DMS79 treated with DMSO at 0.1 percent for 48 hours (cell line): ENCODE results near the gene OR51F1.
"Not testable (repeated sequence)": the region's sequence is repeated elsewhere in the genome, so short reads cannot be mapped to it uniquely, and the experiment has no call there.

Experiments
- DNase-seq: peaks from one replicate; lab custom pipeline; 2025; lab: John Stamatoyannopoulos, UW

OR51F1 gene, protein sequence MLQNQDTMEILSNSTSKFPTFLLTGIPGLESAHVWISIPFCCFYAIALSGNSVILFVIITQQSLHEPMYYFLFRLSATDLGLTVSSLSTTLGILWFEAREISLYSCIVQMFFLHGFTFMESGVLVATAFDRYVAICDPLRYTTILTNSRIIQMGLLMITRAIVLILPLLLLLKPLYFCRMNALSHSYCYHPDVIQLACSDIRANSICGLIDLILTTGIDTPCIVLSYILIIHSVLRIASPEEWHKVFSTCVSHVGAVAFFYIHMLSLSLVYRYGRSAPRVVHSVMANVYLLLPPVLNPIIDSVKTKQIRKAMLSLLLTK

DNA sequence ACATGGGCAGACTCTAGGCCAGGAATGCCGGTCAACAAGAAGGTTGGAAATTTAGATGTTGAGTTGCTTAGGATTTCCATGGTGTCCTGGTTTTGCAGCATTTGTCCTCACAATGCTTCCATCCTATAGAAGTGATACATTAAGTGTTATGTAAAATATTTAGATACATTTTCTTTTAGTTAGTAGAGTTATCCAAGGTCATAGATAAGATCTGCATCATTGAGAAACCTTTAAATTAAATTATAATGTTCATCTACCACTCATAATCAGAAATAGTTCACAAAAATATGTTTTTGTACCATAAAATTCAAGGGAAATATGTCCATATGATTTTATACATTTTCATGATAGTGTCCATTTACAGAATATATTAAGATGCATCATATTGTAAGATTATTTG, at the start of gene OR51F1:
OR51F1 (minus strand) TSS at position 101 of the 400 bp plus-strand sequence; CDS start at position 101, 0 bp downstream.
- DNase-seq = no peak

DNA sequence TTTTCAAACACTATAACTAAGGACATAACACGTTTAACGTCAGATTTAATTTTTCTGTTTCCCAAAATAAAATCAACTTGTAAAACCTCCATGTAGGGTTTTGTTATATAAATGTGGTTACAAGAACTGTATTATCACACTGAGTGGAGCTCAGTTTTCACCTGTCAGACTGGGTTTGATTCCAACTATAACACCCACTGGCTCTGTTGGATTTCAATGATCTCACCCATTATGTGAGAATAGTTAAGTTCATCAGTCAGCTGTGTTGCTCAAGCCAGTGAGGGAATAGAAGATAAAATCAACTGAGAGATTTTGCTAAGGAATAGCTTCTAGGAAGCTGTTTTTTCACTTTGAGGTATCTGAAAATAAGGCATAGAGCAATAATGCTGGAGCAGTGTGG, 39.5 kb upstream of the OR51F1 start:
- no peak for DNase-seq

DNA sequence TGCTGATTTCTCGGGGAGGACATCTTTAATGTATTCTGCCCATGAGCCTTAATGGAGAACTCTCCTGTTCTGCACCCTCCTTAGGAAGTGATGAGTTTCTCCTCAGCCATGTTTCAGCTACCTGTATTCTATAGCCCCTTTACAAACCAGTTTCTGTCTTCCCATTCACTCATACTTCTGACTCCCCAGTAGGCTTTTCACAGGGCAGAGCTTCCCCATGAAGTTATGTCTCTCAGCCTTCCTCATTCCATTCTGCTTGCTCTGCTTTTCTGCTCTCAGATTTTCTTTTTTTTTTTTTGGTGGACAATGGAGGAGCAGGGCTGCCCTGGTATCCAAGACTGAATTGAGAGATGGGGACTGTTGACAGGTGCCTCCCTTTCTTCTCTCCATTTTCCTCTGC, 38.7 kb upstream of the OR51F1 start:
- DNase-seq = no peak

DNA sequence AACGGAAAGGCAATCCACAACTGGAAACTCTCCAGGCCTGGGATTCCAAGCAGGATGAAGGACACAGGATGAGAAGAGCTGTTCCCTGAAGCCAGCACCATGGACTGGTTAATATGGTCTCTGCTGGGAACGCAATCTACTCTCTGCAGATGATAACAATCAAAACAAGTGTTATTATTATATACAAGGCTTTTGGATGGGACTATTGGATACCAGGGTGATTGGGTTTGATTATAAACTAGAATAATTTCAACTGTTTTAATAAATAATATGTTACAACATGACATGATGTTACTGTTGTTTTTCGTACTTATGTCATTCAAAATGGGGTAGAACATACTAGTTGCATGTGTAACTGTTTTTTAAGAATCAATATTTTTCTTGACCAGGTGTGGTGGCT, 34.5 kb upstream of the OR51F1 start, which contains the start of gene OR52R1:
OR52R1 (minus strand) TSS at position 101 of the 400 bp plus-strand sequence; CDS start at position 101, 0 bp downstream.
- DNase-seq = no peak

DNA sequence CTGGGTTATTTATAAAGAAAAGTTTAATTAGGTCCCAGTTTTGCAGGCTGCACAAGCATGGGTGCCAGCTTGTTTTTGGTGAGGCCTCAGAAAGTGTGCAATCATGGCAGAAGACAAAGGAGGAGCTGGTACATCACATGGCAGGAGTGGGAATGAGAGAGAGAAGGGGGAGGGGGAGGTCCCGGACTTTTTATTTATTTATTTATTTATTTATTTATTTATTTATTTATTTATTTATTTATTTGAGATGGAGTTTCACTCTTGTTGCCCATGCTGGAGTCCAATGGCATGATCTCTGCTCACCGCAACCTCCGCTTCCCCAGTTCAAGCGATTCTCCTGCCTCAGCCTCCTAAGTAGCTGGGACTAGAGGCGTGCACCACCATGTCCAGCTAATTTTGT, 31.6 kb upstream of the OR51F1 start:
- not testable (repeated sequence) for DNase-seq

DNA sequence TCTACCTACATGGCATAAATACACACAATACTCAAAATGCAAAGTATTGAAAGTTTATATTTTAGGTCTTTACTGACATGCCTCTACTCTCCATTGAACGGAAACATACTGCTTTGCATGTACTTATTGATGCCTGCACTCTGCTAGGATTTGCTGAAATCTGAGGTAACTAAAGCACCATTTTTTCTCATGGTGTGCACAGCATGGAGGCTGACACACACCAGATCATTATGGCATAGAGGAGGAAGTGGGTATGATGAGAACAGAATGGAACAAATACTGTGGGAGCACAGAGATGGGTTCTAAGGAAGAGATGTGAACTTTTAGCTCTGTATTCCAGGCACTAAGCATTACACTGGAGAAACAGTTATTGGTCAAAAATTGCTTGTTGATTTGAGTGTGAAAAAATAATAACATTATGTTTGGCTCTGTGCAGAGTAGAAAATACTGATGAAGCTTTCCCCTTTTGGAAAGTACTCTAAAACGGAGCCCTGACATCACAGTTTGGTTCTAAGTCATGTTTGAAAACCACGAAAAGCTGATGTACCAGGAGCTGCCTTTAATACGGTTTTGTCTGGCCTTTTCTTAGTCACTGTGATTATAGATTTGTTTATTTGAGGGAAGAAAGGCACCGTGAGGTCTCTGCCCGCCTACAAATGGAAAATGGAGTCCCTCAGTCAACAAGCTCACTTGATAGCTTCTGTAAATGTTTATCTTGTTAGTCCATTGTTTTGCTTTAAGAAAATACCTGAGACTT, 28.9 kb upstream of the OR51F1 start:
- DNase-seq = no peak

DNA sequence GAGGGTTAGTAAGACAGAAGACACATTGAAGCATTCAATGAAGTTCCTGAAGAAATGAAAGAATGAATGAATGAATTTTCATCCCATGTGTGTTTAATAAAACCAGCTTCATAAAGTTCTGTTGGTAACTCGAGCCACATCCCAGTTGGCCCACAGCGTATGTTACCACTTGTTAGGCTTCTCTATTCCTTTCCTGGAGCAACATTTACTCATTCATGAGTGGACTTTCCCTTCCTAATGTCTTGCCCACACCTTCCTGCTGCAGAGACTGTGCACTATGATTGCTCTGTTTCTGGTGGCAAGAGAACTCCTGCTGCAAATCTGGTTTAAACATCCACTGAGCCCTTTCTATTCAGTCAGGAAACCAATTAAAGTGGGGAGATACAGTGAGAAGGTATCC, 27.5 kb upstream of the OR51F1 start:
- no peak for DNase-seq

DNA sequence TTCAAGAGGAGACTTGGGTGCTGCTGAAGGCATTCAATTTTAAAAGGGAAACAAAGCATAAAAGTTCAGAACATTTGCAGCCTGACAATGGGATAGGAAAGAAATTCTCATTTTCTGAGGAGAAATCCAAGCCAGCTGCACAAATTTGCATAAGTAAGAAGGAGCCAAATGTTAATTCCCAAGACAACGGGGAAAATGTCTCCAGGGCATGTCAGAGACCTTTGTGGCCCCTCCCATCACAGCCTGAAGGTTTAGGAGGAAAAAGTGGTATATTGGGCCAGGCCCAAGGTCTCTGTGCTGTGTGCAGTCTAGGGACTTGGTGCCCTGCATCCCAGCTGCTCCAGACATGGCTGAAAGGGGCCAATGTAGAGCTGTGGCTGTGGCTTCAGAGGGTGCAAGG, 12.7 kb upstream of the OR51F1 start:
- no peak for DNase-seq

DNA sequence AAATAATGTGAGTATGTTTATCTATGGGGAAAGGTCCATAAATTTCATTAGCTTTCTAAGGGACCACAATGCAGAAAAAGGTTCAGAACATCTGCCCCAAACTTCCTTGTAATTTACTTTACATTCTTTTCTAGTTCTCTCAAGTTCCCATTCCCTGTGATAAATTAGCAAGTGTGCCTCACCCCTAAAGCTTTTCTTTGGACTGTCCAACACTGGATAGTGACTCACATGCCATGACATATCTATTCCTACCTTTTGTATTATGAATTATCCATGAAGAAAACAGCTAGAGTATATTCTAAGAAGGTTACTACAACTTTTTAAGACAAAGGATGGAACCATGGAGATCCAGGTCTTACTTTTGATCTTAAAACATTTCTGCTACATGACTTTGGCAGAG, 1.6 kb downstream of the OR51F1 start:
- DNase-seq = no peak

DNA sequence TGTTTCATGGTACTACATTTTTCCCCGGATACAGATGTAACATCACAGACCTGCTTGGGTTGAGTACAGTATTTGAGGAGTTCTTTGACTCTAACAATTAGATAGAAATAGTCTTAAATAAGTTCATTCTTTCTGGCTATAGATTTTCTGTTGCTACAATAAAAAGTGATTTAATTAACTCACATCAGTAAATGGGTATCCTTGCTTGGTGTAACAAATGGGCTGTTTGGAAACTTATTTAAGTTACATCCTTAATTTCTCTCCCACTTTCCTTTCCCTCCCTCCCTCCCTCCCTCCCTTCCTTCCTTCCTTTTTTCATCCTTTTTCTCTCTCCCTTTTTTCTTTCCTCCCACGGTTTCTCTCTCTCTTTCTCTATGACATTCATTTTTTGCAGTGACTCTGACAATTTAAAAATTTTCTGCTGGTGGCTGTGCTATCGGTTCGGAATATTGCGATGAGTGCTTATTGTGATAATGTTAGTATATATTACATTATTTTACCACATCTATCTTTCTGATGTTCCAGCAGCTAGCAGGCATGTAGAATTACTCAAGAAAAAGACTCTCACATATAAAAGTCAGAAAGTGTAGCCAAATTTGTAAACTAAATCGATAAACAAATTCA, 3.2 kb downstream of the OR51F1 start:
- no peak for DNase-seq

DNA sequence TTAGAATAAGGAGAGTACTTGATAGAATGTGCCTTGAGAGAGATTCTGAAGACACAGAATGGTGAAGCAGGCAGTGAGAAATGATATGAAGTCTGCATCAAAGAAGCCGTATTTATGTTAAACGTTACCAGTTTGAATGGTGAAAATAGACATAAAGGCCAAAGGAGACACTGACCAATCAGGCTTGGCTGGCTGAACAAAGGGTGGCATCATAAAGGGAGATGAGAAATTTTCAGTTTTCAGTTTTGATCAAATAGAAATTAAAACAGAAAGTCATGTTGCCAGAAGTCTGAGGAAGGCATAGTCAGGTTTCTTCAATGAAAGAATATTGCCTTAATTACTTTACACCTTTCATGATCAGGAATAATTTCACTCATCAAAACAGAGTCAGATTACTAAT, 6.6 kb downstream of the OR51F1 start:
- DNase-seq = no peak

DNA sequence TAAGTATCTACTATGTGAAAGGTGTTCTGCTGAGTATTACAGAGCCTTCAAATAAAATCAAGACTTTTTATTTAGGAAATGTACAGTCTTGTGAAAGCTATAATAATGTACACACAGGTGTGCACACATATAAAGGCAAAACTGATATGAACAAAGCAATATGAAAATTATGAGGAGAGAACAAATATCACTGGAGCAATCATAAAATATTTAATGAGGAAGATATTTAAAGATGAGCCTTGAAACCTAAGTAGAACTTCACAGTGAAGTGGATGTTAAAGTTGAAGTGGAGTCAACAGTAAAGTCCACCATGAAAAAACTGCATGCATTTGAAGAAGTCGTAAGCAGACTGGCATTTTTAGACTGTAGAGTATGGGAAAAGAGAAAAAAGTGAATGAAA, 18.5 kb downstream of the OR51F1 start:
- DNase-seq = no peak

DNA sequence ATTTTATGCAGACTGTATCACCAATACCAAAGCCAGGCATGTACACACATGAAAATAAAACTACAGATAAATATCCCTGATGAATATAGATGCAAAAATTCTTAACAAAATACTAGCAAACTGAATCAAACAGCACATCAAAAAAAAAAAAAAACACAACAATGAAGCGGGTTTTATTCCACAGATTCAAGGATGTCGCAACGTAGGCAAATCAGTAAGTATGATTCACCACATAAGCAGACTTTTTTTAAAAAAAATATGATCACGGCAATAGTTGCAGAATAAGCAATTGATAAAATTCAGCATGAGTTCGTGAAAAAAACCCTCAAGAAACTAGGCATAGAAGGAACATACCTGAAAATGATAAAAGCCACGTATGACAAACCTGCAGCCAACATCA, 21.3 kb downstream of the OR51F1 start:
- DNase-seq = no peak

DNA sequence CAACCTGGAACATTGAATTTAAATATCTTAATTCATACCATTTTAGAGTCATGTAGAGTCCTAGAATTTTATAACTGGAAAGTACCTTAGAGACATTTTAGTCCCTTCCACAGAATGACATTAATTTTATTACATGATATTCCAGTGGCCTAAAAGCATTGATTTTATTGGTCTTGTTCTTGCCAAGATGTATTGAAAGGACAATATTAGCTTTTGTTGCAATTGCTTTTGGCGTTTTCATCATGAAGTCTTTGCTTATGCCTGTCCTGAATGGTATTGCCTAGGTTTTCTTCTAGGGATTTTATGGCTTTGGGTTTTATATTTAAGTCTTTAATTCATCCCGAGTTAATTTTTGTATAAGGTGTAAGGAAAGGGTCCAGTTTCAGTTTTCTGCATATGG, 29.0 kb downstream of the OR51F1 start:
- DNase-seq = no peak

DNA sequence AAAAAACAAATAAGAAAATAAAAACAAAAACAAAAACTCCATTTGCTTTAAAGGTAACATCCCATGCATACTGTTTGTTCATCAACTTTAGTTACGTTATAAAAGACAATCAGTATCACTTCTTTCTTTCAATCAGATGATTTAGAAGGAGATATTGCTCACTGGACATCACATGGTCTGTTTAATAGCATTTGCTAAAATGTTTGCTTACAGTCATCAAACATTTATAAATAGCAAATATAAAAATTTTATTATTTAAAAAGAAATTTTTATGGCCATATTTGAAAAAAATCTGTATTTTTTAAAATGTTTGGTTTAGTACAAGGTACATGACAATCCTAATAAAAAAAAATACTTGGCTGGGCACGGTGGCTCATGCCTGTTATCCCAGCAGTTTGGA, 42.6 kb downstream of the OR51F1 start:
- no peak for DNase-seq

DNA sequence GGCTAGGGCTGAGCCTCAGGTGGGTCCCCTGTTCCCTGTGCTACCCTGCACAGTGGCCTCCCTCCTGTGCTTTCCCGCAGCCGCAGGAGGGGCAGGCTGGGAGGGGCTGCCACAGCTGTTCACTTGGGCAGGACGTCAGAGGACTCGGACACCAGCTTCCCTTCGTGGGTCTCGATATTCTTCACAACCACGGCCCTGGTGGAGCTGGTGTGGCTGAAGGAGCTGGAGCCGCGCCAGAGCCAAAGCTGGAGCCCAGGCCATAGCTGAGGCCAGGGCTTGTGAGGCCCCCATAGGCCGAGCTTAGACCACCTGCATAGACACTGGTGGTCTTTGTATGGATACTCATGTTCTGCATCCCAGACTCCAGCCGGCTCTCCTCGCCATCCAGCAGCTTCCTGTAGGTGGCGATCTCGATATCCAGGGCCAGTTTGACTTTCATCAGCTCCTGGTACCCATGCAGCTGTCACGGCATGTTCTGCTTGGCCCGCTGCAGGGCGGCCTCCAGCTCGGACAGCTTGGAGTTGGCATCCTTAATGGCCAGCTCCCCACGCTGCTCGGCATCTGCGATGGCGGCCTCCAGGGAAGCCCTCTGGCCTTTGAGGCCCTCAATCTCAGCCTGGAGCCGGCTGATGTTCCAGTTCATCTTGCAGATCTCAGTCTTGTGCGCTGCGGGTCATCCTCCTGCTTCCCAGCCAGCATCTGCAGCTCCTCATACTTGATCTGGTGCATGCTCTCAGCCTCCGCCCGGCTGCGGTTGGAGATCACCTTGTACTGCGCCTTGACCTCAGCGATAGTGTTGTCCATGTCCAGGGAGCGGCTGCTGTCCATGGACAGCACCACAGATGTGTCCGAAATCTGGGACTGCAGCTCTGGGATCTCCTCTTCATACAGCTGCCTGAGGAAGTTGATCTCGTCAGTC, 46.9 kb downstream of the OR51F1 start:
- not testable (repeated sequence) for DNase-seq
